K562 (cell line): Measurements from ENCODE around the gene COL6A2. TPM values are rescaled to one million over a fixed set of nuclear protein-coding genes. Genes with fewer than 3 reads are reported as not detected.
A peak's percentile ranks its signal among the peaks of the same experiment; 100 is the strongest.

Source experiments
- ATF1 ChIP-seq, 2 experiments: fragments of 450-650 bp in 1 of 2; IDR thresholded peaks; 2 replicates each; pipeline ENCODE4 v1.6.1; 2016; ENCODE audit warnings: missing compliant biosample characterization in 1 of 2, missing genetic modification characterization in 1 of 2
- CBFA2T2 ChIP-seq: fragments of 450-650 bp; conservative IDR thresholded peaks from 2 replicates; pipeline ENCODE4 v1.6.1; 2017; ENCODE audit warnings: mild to moderate bottlenecking
- CBFA2T3 ChIP-seq: fragments of 450-650 bp; IDR thresholded peaks from 2 replicates; pipeline ENCODE4 v1.6.1; 2017
- CREM ChIP-seq: IDR thresholded peaks from 2 replicates; pipeline ENCODE4 v1.6.1; 2014; ENCODE audit warnings: antibody characterized with exemption, low read depth
- NEUROD1 ChIP-seq: fragments of 150-350 bp; IDR thresholded peaks from 2 replicates; pipeline ENCODE4 v1.6.1; 2014; ENCODE audit warnings: borderline replicate concordance, low read length, low read depth; ENCODE audit not compliant: partially characterized antibody
- NFE2L1 ChIP-seq: fragments of 450-650 bp; IDR thresholded peaks from 2 replicates; pipeline ENCODE4 v1.6.1; 2016; ENCODE audit warnings: missing genetic modification characterization, low read depth, mild to moderate bottlenecking, missing compliant biosample characterization, moderate library complexity, borderline replicate concordance
- PML ChIP-seq: IDR thresholded peaks from 2 replicates; pipeline ENCODE4 v1.6.1; 2012; ENCODE audit warnings: low read length, inconsistent platforms
- PYGO2 ChIP-seq: fragments of 450-650 bp; IDR thresholded peaks from 2 replicates; pipeline ENCODE4 v1.6.1; 2016; ENCODE audit warnings: mild to moderate bottlenecking, missing genetic modification characterization, moderate library complexity, missing compliant biosample characterization
- RBM22 ChIP-seq: fragments of 200-400 bp; formaldehyde crosslinking; IDR thresholded peaks from 2 replicates; pipeline ENCODE4 v1.6.1; 2018; ENCODE audit warnings: low read length, low read depth; ENCODE audit not compliant: poor library complexity, severe bottlenecking
- RNF2 ChIP-seq: sonication (generic); IDR thresholded peaks from 2 replicates; pipeline ENCODE4 v1.6.1; 2016
- SIN3A ChIP-seq, 2 experiments: fragments of 150-350 bp in 1 of 2; IDR thresholded peaks; 2 replicates each; pipeline ENCODE4 v1.6.1; 2011 to 2016; ENCODE audit warnings: borderline replicate concordance in 2 of 2, low read depth in 2 of 2, low read length in 2 of 2, mild to moderate bottlenecking in 2 of 2, moderate library complexity in 2 of 2; ENCODE audit not compliant: control insufficient read depth in 1 of 2
- TRIM24 ChIP-seq, 2 experiments: fragments of 450-650 bp; IDR thresholded peaks; 2 replicates each; pipeline ENCODE4 v1.6.1; 2016
- ZNF124 ChIP-seq: sonication (generic); formaldehyde crosslinking; IDR thresholded peaks from 2 replicates; pipeline ENCODE4 v1.8.1; 2022; ENCODE audit warnings: missing genetic modification reagents
- ZNF668 ChIP-seq: fragments of 250-450 bp; sonication (Bioruptor Pico); IDR thresholded peaks from 2 replicates; pipeline ENCODE4 v1.8.0; 2022; ENCODE audit warnings: mild to moderate bottlenecking, inconsistent platforms
- polyA plus RNA-seq, 8 experiments: library from polyadenylated mRNA; depleted of rRNA in 4 of 8; stranded (reverse) in 5 of 8; unstranded in 3 of 8; fragments of >200 nt; fragmentation: Nextera tagmentation in 2 of 8; fragmentation: Illumina TruSeq in 1 of 8; extraction: Ambion mirVana in 2 of 8; extraction: Trizol in 1 of 8; gene quantifications; 2 replicates each; pipeline versions ENCODE4 v1.2.1 to v1.2.3, GENCODE V29; 2011 to 2014; ENCODE audit warnings: inconsistent platforms in 1 of 8, missing spikeins in 1 of 8
- total RNA-seq, 7 experiments: library from RNA; depleted of rRNA in 6 of 7; stranded (reverse); fragments of >200 nt in 6 of 7; fragmentation: Illumina TruSeq in 2 of 7; extraction: Trizol in 2 of 7; gene quantifications; 2 replicates each; pipeline versions ENCODE4 v1.2.1 to v1.2.3, GENCODE V29; 2011 to 2021; ENCODE audit warnings: low replicate concordance in 1 of 7
- TF ChIP-seq, protein P1 (sequence below): fragments of 450-650 bp; formaldehyde crosslinking; IDR thresholded peaks from 2 replicates; pipeline ENCODE4 v1.4.0; 2022; ENCODE audit warnings: mild to moderate bottlenecking, moderate library complexity
- TF ChIP-seq, protein P2 (sequence below), 2 experiments: fragments of 450-650 bp; formaldehyde crosslinking in 1 of 2; IDR thresholded peaks; 2 replicates each; pipeline versions ENCODE4 v1.4.0 to v1.6.1; 2014 to 2020; ENCODE audit warnings: mild to moderate bottlenecking in 2 of 2, borderline replicate concordance in 1 of 2, low read depth in 1 of 2
- TF ChIP-seq, protein P3 (sequence below), 2 experiments: fragments of 250-450 bp in 1 of 2; fragments of 450-650 bp in 1 of 2; sonication (Bioruptor Pico) in 1 of 2; IDR thresholded peaks; 2 replicates each; pipeline versions ENCODE4 v1.6.1 to v1.8.0; 2016 to 2021; ENCODE audit warnings: mild to moderate bottlenecking in 2 of 2, moderate library complexity in 2 of 2, missing compliant biosample characterization in 1 of 2, missing genetic modification characterization in 1 of 2

The COL6A2 gene
- total and polyA plus RNA-seq, 9 of the 15 experiments (the other 6 are each of a cell fraction or from before 2014, with no cell fraction given): 0.07 to 1.1 (median 0.24) TPM; not detected in 3

DNA sequence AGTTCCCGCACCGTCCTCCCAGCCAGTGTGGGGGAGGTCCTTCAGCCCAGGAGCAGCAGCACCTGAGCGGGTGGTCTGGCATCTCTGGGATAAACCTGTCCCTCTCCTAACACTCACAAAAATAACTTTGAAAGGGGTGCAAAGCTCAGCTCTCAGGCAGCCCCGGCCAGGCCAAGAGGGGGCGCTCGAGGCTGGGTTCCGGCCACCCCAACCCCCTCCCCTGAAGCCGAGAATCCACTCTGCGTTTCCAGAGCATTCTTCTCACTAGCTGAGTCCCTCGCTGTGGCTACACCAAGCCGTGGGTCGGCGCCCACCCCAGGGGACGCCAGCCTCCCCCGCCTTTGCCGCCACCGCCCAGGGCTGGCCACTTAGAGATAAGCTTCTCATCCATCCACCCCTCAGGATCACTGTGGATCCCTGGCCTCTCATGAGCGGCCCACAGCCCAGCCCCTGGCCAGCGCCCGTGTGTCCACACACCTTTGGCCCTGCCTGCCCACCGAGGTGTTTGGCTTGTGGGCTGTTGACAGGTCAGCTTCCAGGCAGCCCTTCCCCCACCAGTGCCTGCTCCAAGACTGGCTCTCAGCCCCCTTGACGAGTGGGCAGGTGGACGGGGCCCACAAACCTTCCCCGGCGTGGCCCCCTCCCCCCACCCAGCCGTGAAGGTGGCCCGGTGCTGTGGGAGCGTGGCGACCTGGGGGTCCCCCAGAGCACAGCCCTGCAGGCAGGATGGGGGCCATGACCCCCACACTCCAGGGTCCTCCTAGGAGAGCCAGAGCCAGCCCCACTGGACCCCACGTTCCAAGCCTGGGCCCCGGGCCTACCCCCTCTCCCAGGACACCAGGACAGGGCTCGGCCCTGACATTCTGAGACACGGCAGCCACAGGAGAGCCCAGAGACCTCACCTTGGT is 55.6 kb downstream of the COL6A2 start (continued):
- TF ChIP-seq PYGO2 (tag) (no peak), NFE2L1 (no peak), CBFA2T3 (peak; percentile 88), ZNF668 (no peak), NEUROD1 (no peak), ATF1 (CRISPR knock-in tag; IDR thresholded peaks at IDR 0.05) (no peak), ATF1 (tag; IDR thresholded peaks at IDR 0.05) (peak; percentile 47; the same call in 1 of the 2 replicates), RNF2 (peak; percentile 70; the same call in 1 of the 2 replicates), PML (peak; percentile 71), CBFA2T2 (peak; percentile 63), RBM22 (peak; percentile 15), ZNF124 (CRISPR knock-in tag) (peak; percentile 52; the same call in 1 of the 2 replicates), CREM (peak; percentile 45; the same call in 1 of the 2 replicates), SIN3A (IDR thresholded peaks at IDR 0.05; ENCODE audit: borderline replicate concordance in 2 of 2, control insufficient read depth in 1 of 2, low read depth in 2 of 2, low read length in 2 of 2) (peak in 1 of 2 experiments; percentile 65; a peak in 1 of 4 replicates), TRIM24 (IDR thresholded peaks at IDR 0.05) (peak in 1 of 2 experiments; percentile 55; a peak in 1 of 4 replicates)
- TF ChIP-seq, protein P1, sequence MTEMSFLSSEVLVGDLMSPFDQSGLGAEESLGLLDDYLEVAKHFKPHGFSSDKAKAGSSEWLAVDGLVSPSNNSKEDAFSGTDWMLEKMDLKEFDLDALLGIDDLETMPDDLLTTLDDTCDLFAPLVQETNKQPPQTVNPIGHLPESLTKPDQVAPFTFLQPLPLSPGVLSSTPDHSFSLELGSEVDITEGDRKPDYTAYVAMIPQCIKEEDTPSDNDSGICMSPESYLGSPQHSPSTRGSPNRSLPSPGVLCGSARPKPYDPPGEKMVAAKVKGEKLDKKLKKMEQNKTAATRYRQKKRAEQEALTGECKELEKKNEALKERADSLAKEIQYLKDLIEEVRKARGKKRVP: peak; percentile 52; the same call in 1 of the 2 replicates
- TF ChIP-seq, protein P2, sequence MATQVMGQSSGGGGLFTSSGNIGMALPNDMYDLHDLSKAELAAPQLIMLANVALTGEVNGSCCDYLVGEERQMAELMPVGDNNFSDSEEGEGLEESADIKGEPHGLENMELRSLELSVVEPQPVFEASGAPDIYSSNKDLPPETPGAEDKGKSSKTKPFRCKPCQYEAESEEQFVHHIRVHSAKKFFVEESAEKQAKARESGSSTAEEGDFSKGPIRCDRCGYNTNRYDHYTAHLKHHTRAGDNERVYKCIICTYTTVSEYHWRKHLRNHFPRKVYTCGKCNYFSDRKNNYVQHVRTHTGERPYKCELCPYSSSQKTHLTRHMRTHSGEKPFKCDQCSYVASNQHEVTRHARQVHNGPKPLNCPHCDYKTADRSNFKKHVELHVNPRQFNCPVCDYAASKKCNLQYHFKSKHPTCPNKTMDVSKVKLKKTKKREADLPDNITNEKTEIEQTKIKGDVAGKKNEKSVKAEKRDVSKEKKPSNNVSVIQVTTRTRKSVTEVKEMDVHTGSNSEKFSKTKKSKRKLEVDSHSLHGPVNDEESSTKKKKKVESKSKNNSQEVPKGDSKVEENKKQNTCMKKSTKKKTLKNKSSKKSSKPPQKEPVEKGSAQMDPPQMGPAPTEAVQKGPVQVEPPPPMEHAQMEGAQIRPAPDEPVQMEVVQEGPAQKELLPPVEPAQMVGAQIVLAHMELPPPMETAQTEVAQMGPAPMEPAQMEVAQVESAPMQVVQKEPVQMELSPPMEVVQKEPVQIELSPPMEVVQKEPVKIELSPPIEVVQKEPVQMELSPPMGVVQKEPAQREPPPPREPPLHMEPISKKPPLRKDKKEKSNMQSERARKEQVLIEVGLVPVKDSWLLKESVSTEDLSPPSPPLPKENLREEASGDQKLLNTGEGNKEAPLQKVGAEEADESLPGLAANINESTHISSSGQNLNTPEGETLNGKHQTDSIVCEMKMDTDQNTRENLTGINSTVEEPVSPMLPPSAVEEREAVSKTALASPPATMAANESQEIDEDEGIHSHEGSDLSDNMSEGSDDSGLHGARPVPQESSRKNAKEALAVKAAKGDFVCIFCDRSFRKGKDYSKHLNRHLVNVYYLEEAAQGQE (IDR thresholded peaks at IDR 0.05; ENCODE audit: borderline replicate concordance): peak; percentile 71
- TF ChIP-seq, protein P2 (CRISPR knock-in tag; IDR thresholded peaks at IDR 0.05; ENCODE audit: low read depth): no peak
- TF ChIP-seq, protein P3, sequence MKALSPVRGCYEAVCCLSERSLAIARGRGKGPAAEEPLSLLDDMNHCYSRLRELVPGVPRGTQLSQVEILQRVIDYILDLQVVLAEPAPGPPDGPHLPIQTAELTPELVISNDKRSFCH (CRISPR knock-in tag; IDR thresholded peaks at IDR 0.05): no peak
- TF ChIP-seq, protein P3 (tag; IDR thresholded peaks at IDR 0.05): peak; percentile 61; the same call in 1 of the 2 replicates
